ENCODE measurements around the gene UHRF2. TPM values are rescaled to one million over a fixed set of nuclear protein-coding genes. Genes with fewer than 3 reads are reported as not detected.

Gene UHRF2
- total and polyA plus RNA-seq, 8 donors: 12.8 to 30.0 (median 17.5) TPM

Other genes starting within 250 kb of the UHRF2 start
- 1 to 10 TPM; 1.7 to 5.7 (median 3.5) TPM for gene IL33, start 197.4 kb upstream of the UHRF2 start, total RNA-seq
- 1 to 10 TPM; 3.4 to 4.8 TPM for gene IL33, start 197.4 kb upstream of the UHRF2 start, polyA plus RNA-seq
- gene TPD52L3, start 84.8 kb upstream of the UHRF2 start, total RNA-seq: not detected
- not detected for gene TPD52L3, start 84.8 kb upstream of the UHRF2 start, polyA plus RNA-seq
- gene GLDC, start 232.5 kb downstream of the UHRF2 start, total RNA-seq: under 1 TPM in 3 of 6 donors, not detected in 3; 0.15 to 0.60 (median 0.47) TPM
- 1 to 10 TPM in 1 of 2 donors, under 1 TPM in 1; 0.19 to 1.2 TPM for gene GLDC, start 232.5 kb downstream of the UHRF2 start, polyA plus RNA-seq